Measurements from ENCODE around the gene INPP5E. TPM values are rescaled to one million over a fixed set of nuclear protein-coding genes. Genes with fewer than 3 reads are reported as not detected.

Gene INPP5E
- polyA plus RNA-seq, 2 of the 4 experiments (the other 2 are of a cell fraction) = 5.2 to 11.2 TPM

GRCh38 chr9:136397643-136398042 lies 42.0 kb downstream of the INPP5E start (continued):
- TF ChIP-seq HES2 (IDR thresholded peaks at IDR 0.05) = no peak
- TF ChIP-seq ZNF302 (CRISPR knock-in tag; IDR thresholded peaks at IDR 0.05) = no peak

- ChIA-PET CTCF (interaction anchor here (1.2 to 8.9 kb wide), 6 partner anchors 9 to 83 kb away, joined by 3 to 100 read pairs (median 6); partner anchors contain the start of gene DNLZ), POLR2A (interaction anchor here (1.2 kb wide), 1 partner anchor 14 kb away, joined by 4 read pairs; no protein-coding TSS in a partner anchor)
- no peak for ATAC-seq
- TF ChIP-seq ATOH8 (CRISPR knock-in tag; IDR thresholded peaks at IDR 0.05; ENCODE audit: low read depth) (no peak), KDM1A (IDR thresholded peaks at IDR 0.05; ENCODE audit: low read depth) (no peak), BCL3 (IDR thresholded peaks at IDR 0.05) (no peak), FOSB (CRISPR knock-in tag; IDR thresholded peaks at IDR 0.05) (no peak), NR3C1 (IDR thresholded peaks at IDR 0.05) (no peak), MAX (IDR thresholded peaks at IDR 0.05) (no peak), REST (IDR thresholded peaks at IDR 0.05) (no peak), NFE2L2 (conservative IDR thresholded peaks at IDR 0.05; ENCODE audit: low read length) (no peak), MYC (IDR thresholded peaks at IDR 0.05; ENCODE audit: borderline replicate concordance, low read length) (no peak), CEBPB (IDR thresholded peaks at IDR 0.05) (no peak), BHLHE40 (IDR thresholded peaks at IDR 0.05; ENCODE audit: low read depth, low read length) (no peak), TFCP2L1 (CRISPR knock-in tag; IDR thresholded peaks at IDR 0.05) (no peak)
- DNase-seq (ENCODE audit: low read depth in 1 of 2, low spot score in 1 of 2) = no peak
- 84% methylated on average over 4 of the region's 4 CpGs for WGBS (ENCODE audit: missing lambda C conversion rate)
- H3K27ac ChIP-seq = no peak overlapping the region
- no peak overlapping the region for H3K4me3 ChIP-seq
- H3K9me3 ChIP-seq = no peaks in the 10 kb centered on the region
- H3K4me1 ChIP-seq = peaks cover 14% of the 10 kb centered on the region; the same call in 2 of the 3 replicates
- no peak overlapping the region for H3K4me2 ChIP-seq
- no peak for FAIRE-seq
These were observed 43.5 kb downstream of the INPP5E start for GRCh38 chr9:136396219-136396515.

GRCh38 chr9:136395345-136396218 lies 44.1 kb downstream of the INPP5E start:
- Histone ChIP-seq H3K4me1 (peaks cover 13% of the 10 kb centered on the region; the same call in 2 of the 3 replicates), H3K4me3 (no peak overlapping the region), H3K27ac (no peak overlapping the region), H3K4me2 (no peak overlapping the region), H3K9me3 (no peaks in the 10 kb centered on the region)
- ChIA-PET POLR2A (interaction anchor here (1.2 kb wide), 1 partner anchor 14 kb away, joined by 4 read pairs; no protein-coding TSS in a partner anchor), CTCF (interaction anchor here (1.1 to 8.9 kb wide), 4 partner anchors 9 to 33 kb away, joined by 3 to 100 read pairs (median 6); partner anchors contain the start of gene DNLZ)
- ATAC-seq (no peak), FAIRE-seq (no peak), DNase-seq (ENCODE audit: low read depth in 1 of 2, low spot score in 1 of 2) (no peak)
- WGBS (ENCODE audit: missing lambda C conversion rate) = 95% methylated on average over 15 of the region's 26 CpGs
- TF ChIP-seq CTCF (IDR thresholded peaks at IDR 0.05) (no peak), CEBPB (IDR thresholded peaks at IDR 0.05) (no peak), PHF8 (IDR thresholded peaks at IDR 0.05; ENCODE audit: borderline replicate concordance, low read depth) (no peak), FOXS1 (CRISPR knock-in tag; IDR thresholded peaks at IDR 0.05) (no peak), ATOH8 (CRISPR knock-in tag; IDR thresholded peaks at IDR 0.05; ENCODE audit: low read depth) (no peak), TP53 (CRISPR knock-in tag; IDR thresholded peaks at IDR 0.05) (no peak), EHF (CRISPR knock-in tag; IDR thresholded peaks at IDR 0.05) (no peak), REST (IDR thresholded peaks at IDR 0.05) (no peak), EP300 (IDR thresholded peaks at IDR 0.05) (no peak)
